ENCODE data around the gene CRADD.

GRCh38 chr12:93785249-93786010 is 108.3 kb downstream of the CRADD start:
- peak; percentile 58 for TF ChIP-seq ZNF629 (tag by site-specific recombination; IDR thresholded peaks at IDR 0.05)
- TF ChIP-seq ZNF670 (tag by site-specific recombination; IDR thresholded peaks at IDR 0.05; ENCODE audit: low read depth), result no peak
- no peak for TF ChIP-seq ZNF23 (tag by site-specific recombination; IDR thresholded peaks at IDR 0.05; ENCODE audit: borderline replicate concordance)
- no peak for TF ChIP-seq CTCF (tag by site-specific recombination; IDR thresholded peaks at IDR 0.05)
- TF ChIP-seq REST (tag by site-specific recombination; IDR thresholded peaks at IDR 0.05), result no peak
- TF ChIP-seq ZSCAN23 (tag by site-specific recombination; IDR thresholded peaks at IDR 0.05), result no peak
- no peak for TF ChIP-seq PATZ1 (tag by site-specific recombination; IDR thresholded peaks at IDR 0.05)
- TF ChIP-seq ZNF510 (tag by site-specific recombination; IDR thresholded peaks at IDR 0.05; ENCODE audit: insufficient replicate concordance), result no peak

Measured in HEK293 (cell line).